MM.1S (cell line): ENCODE measurements around the gene PCNT.

ENCODE experiments used
- DNase-seq: peaks from one replicate; pipeline ENCODE4 v3.0.0-alpha.2; 2015
- H2AFZ ChIP-seq: fragments of 300-600 bp; sonication (generic); 2 replicates; pipeline ENCODE4 v1.6.0; 2016; ENCODE audit warnings: antibody characterized with exemption, low read length
- H3F3A ChIP-seq: fragments of 300-600 bp; sonication (generic); 2 replicates; pipeline ENCODE4 v1.6.1; 2016; ENCODE audit warnings: mild to moderate bottlenecking, antibody characterized with exemption, low read length, moderate library complexity, mixed read lengths; ENCODE audit not compliant: insufficient read depth
- H3K27ac ChIP-seq: fragments of 300-600 bp; sonication (generic); 2 replicates; pipeline ENCODE4 v1.5.1; 2016; ENCODE audit warnings: mild to moderate bottlenecking, low read length
- H3K27me3 ChIP-seq: fragments of 300-600 bp; sonication (generic); replicated peaks from 2 replicates; pipeline ENCODE4 v1.6.0; 2016; ENCODE audit warnings: low read length; ENCODE audit not compliant: insufficient read depth
- H3K36me3 ChIP-seq: fragments of 300-600 bp; sonication (generic); replicated peaks from 2 replicates; pipeline ENCODE4 v1.6.1; 2016; ENCODE audit warnings: mild to moderate bottlenecking, low read length, mixed read lengths; ENCODE audit not compliant: insufficient read depth
- H3K4me1 ChIP-seq: fragments of 300-600 bp; sonication (generic); 2 replicates; pipeline ENCODE4 v1.6.1; 2016; ENCODE audit warnings: low read length, mixed read lengths
- H3K4me2 ChIP-seq: fragments of 300-600 bp; sonication (generic); 2 replicates; pipeline ENCODE4 v1.6.0; 2016; ENCODE audit warnings: low read depth, low read length
- H3K4me3 ChIP-seq: fragments of 300-600 bp; sonication (generic); 2 replicates; pipeline ENCODE4 v1.5.1; 2016; ENCODE audit warnings: low read length, mixed read lengths
- H3K79me2 ChIP-seq: fragments of 300-600 bp; sonication (generic); 2 replicates; pipeline ENCODE4 v1.6.1; 2016; ENCODE audit warnings: mixed run types, low read length, mixed read lengths
- H3K9ac ChIP-seq: fragments of 300-600 bp; sonication (generic); 2 replicates; pipeline ENCODE4 v1.6.1; 2016; ENCODE audit warnings: low read length, mixed read lengths
- H3K9me2 ChIP-seq: fragments of 300-600 bp; sonication (generic); replicated peaks from 2 replicates; pipeline ENCODE4 v1.6.1; 2016; ENCODE audit warnings: mild to moderate bottlenecking, low read length, mixed read lengths; ENCODE audit not compliant: insufficient read depth
- H3K9me3 ChIP-seq: fragments of 300-600 bp; sonication (generic); replicated peaks from 2 replicates; pipeline ENCODE4 v1.6.1; 2016; ENCODE audit warnings: mild to moderate bottlenecking, low read length, mixed read lengths; ENCODE audit not compliant: insufficient read depth
- H4K20me1 ChIP-seq: fragments of 300-600 bp; sonication (generic); 2 replicates; pipeline ENCODE4 v1.6.1; 2016; ENCODE audit warnings: mild to moderate bottlenecking, low read length, moderate library complexity, mixed read lengths; ENCODE audit not compliant: insufficient read depth
- EZH2 ChIP-seq: fragments of 300-600 bp; sonication (generic); optimal IDR thresholded peaks from 2 replicates; pipeline ENCODE3; 2017; ENCODE audit warnings: low read depth, mild to moderate bottlenecking, antibody characterized with exemption, low read length, mixed read lengths
- EZH2phosphoT487 ChIP-seq: fragments of 300-600 bp; sonication (generic); IDR thresholded peaks from 2 replicates; pipeline ENCODE4 v1.6.1; 2018; ENCODE audit warnings: antibody characterized with exemption, low read length
- TF ChIP-seq, protein P1 (sequence below): fragments of 300-600 bp; sonication (generic); IDR thresholded peaks from 2 replicates; pipeline ENCODE4 v1.5.1; 2016; ENCODE audit warnings: antibody characterized with exemption, low read length, mixed read lengths

The PCNT gene

DNA sequence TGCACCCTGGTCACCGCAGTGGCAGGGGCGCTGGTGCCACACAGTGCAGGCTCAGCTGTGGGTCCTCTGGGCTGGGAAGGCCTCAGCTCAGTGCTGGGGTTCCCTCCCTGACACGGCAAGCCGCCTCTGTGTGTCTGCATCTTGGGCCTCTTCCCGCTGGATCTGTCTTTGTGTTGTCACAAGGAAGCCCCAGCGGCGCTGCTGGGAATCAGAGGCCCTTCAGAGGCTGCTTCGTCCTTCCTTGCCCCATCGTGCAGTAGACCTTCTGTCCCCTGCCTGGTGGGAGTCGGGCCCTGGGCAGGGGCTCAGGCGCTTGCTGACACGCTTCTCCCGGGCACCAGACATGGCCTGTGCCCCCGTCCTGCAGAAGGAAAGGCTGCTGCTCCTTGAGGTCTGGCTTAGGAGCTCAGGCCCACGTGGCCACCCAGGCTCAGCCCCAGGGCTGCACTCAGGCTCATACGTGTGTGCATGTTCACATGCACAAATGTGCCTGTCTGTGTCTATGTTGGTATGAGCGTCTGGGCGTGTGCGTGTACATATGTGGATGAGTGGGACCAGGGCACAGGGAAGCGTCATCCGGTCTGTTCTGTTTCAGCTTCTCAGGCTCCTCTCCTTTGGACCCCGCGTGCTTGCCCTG, 110.5 kb downstream of the PCNT start:
- no peaks in the 10 kb centered on the region for H3F3A ChIP-seq
- TF ChIP-seq, protein P1, sequence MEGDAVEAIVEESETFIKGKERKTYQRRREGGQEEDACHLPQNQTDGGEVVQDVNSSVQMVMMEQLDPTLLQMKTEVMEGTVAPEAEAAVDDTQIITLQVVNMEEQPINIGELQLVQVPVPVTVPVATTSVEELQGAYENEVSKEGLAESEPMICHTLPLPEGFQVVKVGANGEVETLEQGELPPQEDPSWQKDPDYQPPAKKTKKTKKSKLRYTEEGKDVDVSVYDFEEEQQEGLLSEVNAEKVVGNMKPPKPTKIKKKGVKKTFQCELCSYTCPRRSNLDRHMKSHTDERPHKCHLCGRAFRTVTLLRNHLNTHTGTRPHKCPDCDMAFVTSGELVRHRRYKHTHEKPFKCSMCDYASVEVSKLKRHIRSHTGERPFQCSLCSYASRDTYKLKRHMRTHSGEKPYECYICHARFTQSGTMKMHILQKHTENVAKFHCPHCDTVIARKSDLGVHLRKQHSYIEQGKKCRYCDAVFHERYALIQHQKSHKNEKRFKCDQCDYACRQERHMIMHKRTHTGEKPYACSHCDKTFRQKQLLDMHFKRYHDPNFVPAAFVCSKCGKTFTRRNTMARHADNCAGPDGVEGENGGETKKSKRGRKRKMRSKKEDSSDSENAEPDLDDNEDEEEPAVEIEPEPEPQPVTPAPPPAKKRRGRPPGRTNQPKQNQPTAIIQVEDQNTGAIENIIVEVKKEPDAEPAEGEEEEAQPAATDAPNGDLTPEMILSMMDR, result no peak
- TF ChIP-seq EZH2 (no peak), EZH2phosphoT487 (no peak)
- no peaks in the 10 kb centered on the region for H4K20me1 ChIP-seq
- H2AFZ ChIP-seq, result no peak overlapping the region
- H3K4me2 ChIP-seq, result no peak overlapping the region
- H3K27ac ChIP-seq, result no peak overlapping the region
- no peaks in the 10 kb centered on the region for H3K27me3 ChIP-seq
- no peak overlapping the region for H3K4me3 ChIP-seq
- no peaks in the 10 kb centered on the region for H3K9me2 ChIP-seq
- H3K79me2 ChIP-seq, result no peaks in the 10 kb centered on the region
- H3K9ac ChIP-seq, result no peak overlapping the region
- peaks cover 28% of the 10 kb centered on the region for H3K36me3 ChIP-seq
- H3K9me3 ChIP-seq, result no peaks in the 10 kb centered on the region
- DNase-seq, result no peak
- H3K4me1 ChIP-seq, result no peaks in the 10 kb centered on the region

DNA sequence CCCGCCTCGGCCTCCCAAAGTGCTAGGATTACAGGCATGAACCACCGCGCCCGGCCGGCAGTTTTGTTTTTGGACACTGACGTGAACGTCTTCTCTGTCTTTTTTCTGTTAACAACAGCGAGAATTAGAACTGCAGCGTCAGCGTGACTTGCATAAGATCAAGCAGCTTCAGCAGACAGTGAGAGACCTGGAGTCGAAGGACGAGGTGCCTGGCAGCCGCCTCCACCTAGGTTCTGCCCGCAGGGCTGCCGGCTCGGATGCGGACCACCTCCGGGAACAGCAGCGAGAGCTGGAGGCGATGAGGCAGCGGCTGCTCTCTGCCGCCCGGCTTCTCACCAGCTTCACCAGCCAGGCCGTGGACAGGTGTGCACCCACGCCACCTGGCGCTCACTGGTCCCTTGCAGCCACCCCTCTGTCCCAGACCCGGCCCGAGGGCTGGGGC, 111.9 kb downstream of the PCNT start:
- no peak overlapping the region for H3K9ac ChIP-seq
- no peak overlapping the region for H3K4me3 ChIP-seq
- H3K36me3 ChIP-seq, result peaks cover 33% of the 10 kb centered on the region
- no peaks in the 10 kb centered on the region for H3K79me2 ChIP-seq
- H3K4me2 ChIP-seq, result no peak overlapping the region
- no peaks in the 10 kb centered on the region for H3K27me3 ChIP-seq
- no peak overlapping the region for H3K27ac ChIP-seq
- H3K9me2 ChIP-seq, result no peaks in the 10 kb centered on the region
- no peaks in the 10 kb centered on the region for H3K4me1 ChIP-seq
- no peak overlapping the region for H2AFZ ChIP-seq
- H4K20me1 ChIP-seq, result no peaks in the 10 kb centered on the region
- no peaks in the 10 kb centered on the region for H3K9me3 ChIP-seq
- no peaks in the 10 kb centered on the region for H3F3A ChIP-seq
- no peak for DNase-seq
- TF ChIP-seq EZH2 (no peak), EZH2phosphoT487 (no peak)
- TF ChIP-seq, protein P1, result no peak

DNA sequence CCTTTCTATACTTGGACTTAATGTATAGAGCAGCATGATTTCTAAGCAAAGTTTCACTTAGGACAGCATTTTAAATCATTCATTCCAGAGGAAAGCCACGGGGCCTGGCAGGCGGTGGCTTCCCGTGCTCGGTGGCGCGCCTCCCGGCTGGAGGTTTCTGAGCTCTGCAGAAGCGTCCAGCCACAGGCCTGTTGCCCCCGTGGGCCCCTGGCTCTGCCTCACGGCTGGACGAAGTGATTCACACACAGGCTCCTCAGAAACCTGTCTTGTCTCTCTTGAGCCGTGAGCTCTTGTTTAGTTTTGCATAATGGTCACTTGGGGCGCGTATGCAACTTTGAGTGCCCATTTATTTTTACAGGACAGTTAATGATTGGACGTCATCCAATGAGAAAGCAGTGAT, 112.7 kb downstream of the PCNT start:
- no peaks in the 10 kb centered on the region for H3K9me2 ChIP-seq
- H3K36me3 ChIP-seq, result peaks cover 41% of the 10 kb centered on the region
- no peaks in the 10 kb centered on the region for H3K9me3 ChIP-seq
- no peak overlapping the region for H3K9ac ChIP-seq
- no peaks in the 10 kb centered on the region for H4K20me1 ChIP-seq
- H3F3A ChIP-seq, result no peaks in the 10 kb centered on the region
- H3K4me2 ChIP-seq, result no peak overlapping the region
- no peak overlapping the region for H2AFZ ChIP-seq
- H3K4me1 ChIP-seq, result no peaks in the 10 kb centered on the region
- H3K27ac ChIP-seq, result no peak overlapping the region
- TF ChIP-seq EZH2 (no peak), EZH2phosphoT487 (no peak)
- TF ChIP-seq, protein P1, result no peak
- no peak for DNase-seq
- no peaks in the 10 kb centered on the region for H3K27me3 ChIP-seq
- H3K4me3 ChIP-seq, result no peak overlapping the region
- no peaks in the 10 kb centered on the region for H3K79me2 ChIP-seq
